Panc1 (cell line): Measurements from ENCODE around the gene ERGIC1.

Source experiments
- CTCF ChIP-seq: fragments of 450-650 bp; IDR thresholded peaks from 2 replicates; pipeline ENCODE4 v1.5.1; 2017; ENCODE audit warnings: mild to moderate bottlenecking
- POLR2AphosphoS5 ChIP-seq: IDR thresholded peaks from 2 replicates; pipeline ENCODE4 v1.6.1; 2012; ENCODE audit warnings: mild to moderate bottlenecking, low read depth, low read length, moderate library complexity
- REST ChIP-seq, 2 experiments: IDR thresholded peaks; 2 replicates each; pipeline ENCODE4 v1.6.1; 2011 to 2012; ENCODE audit warnings: low read depth in 2 of 2, control low read depth in 1 of 2, low read length in 1 of 2, mild to moderate bottlenecking in 1 of 2, moderate library complexity in 1 of 2; ENCODE audit not compliant: insufficient read depth in 1 of 2

- TF ChIP-seq CTCF = no peak
- TF ChIP-seq POLR2AphosphoS5 = no peak
- no peak for TF ChIP-seq REST (IDR thresholded peaks at IDR 0.05; ENCODE audit: insufficient read depth in 1 of 2, low read depth in 2 of 2, low read length in 1 of 2)
Observed at GRCh38 chr5:172869691-172870090, 35.6 kb downstream of the ERGIC1 start.
